Keratinocyte (primary cell): ENCODE data around the gene MOSMO. TPM values are rescaled to one million over a fixed set of nuclear protein-coding genes. Genes with fewer than 3 reads are reported as not detected.

Source experiments
- DNase-seq: peaks from one replicate; pipeline ENCODE4 v3.0.0-alpha.2; 2011; ENCODE audit warnings: low read depth, missing footprints, low spot score
- FAIRE-seq: peaks from 2 replicates; lab custom pipeline; 2011; peaks lifted over from hg19 to GRCh38; lab: Jason Lieb, UNC
- H2AFZ ChIP-seq: 2 replicates; pipeline ENCODE4 v1.6.0; 2012; ENCODE audit warnings: low read length, control low read depth, inconsistent platforms; ENCODE audit not compliant: control insufficient read depth
- H3K27ac ChIP-seq: 2 replicates; pipeline ENCODE4 v1.5.1; 2011; ENCODE audit warnings: low read length; ENCODE audit not compliant: control insufficient read depth, insufficient read depth
- H3K27me3 ChIP-seq: 3 replicates; pipeline ENCODE4 v1.6.0; 2011; ENCODE audit warnings: low read length; ENCODE audit not compliant: control insufficient read depth, insufficient read depth; ENCODE audit errors: extremely low read depth
- H3K36me3 ChIP-seq, 2 experiments: 2 replicates in 1 of 2; 3 replicates in 1 of 2; pipeline ENCODE4 v1.5.1; 2011; ENCODE audit warnings: low read length in 2 of 2, mild to moderate bottlenecking in 1 of 2; ENCODE audit not compliant: control insufficient read depth in 2 of 2, insufficient read depth in 2 of 2; ENCODE audit errors: extremely low read depth in 1 of 2
- H3K4me1 ChIP-seq: 3 replicates; pipeline ENCODE4 v1.5.1; 2011; ENCODE audit warnings: low read length; ENCODE audit not compliant: control insufficient read depth, insufficient read depth; ENCODE audit errors: extremely low read depth
- H3K4me2 ChIP-seq: 3 replicates; pipeline ENCODE4 v1.6.0; 2011; ENCODE audit warnings: low read depth, low read length; ENCODE audit not compliant: control insufficient read depth, insufficient read depth; ENCODE audit errors: extremely low read depth
- H3K4me3 ChIP-seq, 3 experiments: fragments of 200-600 bp in 1 of 3; sonication (generic) in 1 of 3; 2 replicates in 2 of 3; 3 replicates in 1 of 3; pipeline ENCODE4 v1.5.1; 2011 to 2016; ENCODE audit warnings: low read length in 3 of 3, mild to moderate bottlenecking in 3 of 3, control low read depth in 2 of 3, inconsistent platforms in 1 of 3, low read depth in 1 of 3, mixed read lengths in 1 of 3, mixed run types in 1 of 3, moderate library complexity in 1 of 3; ENCODE audit not compliant: control insufficient read depth in 2 of 3, insufficient read depth in 2 of 3; ENCODE audit errors: extremely low read depth in 1 of 3
- H3K79me2 ChIP-seq: 2 replicates; pipeline ENCODE4 v1.6.0; 2012; ENCODE audit warnings: low read length; ENCODE audit not compliant: control insufficient read depth, insufficient read depth
- H3K9ac ChIP-seq: 3 replicates; pipeline ENCODE4 v1.6.0; 2011; ENCODE audit warnings: low read length; ENCODE audit not compliant: control insufficient read depth, insufficient read depth; ENCODE audit errors: extremely low read depth
- H3K9me1 ChIP-seq: 3 replicates; pipeline ENCODE4 v1.6.0; 2011; ENCODE audit warnings: low read length; ENCODE audit not compliant: control insufficient read depth, insufficient read depth; ENCODE audit errors: extremely low read depth
- H3K9me3 ChIP-seq: 2 replicates; pipeline ENCODE4 v1.5.1; 2012; ENCODE audit warnings: low read depth, low read length; ENCODE audit not compliant: control insufficient read depth
- H4K20me1 ChIP-seq: 3 replicates; pipeline ENCODE4 v1.6.0; 2011; ENCODE audit warnings: low read length; ENCODE audit not compliant: control insufficient read depth, insufficient read depth; ENCODE audit errors: extremely low read depth
- EZH2 ChIP-seq: IDR thresholded peaks from one replicate; pipeline ENCODE4 v1.6.1; 2012; ENCODE audit warnings: inconsistent platforms, mild to moderate bottlenecking, low read length, moderate library complexity
- dilution Hi-C: fragments of 300-500 bp; cut with MboI; formaldehyde crosslinking; loops from one replicate; pipeline ENCODE4 v1.7.0; 2020; ENCODE audit warnings: low sequenced_read_pairs; ENCODE audit not compliant: extremely low pct_ligation_motif_present
- polyA plus RNA-seq, 5 experiments: library from polyadenylated mRNA; depleted of rRNA in 3 of 5; stranded (reverse) in 3 of 5; stranded (forward) in 1 of 5; unstranded in 1 of 5; fragments of >200 nt; gene quantifications; 1 replicate in 1 of 5; 2 replicates in 3 of 5; 3 replicates in 1 of 5; pipeline versions ENCODE4 v1.2.1 to v1.2.3, GENCODE V29; 2011 to 2012; ENCODE audit warnings: missing spikeins in 2 of 5, low read depth in 1 of 5, low replicate concordance in 1 of 5
- TF ChIP-seq, protein P1 (sequence below), 3 experiments: IDR thresholded peaks in 1 of 3; conservative IDR thresholded peaks in 1 of 3; optimal IDR thresholded peaks in 1 of 3; 2 replicates in 2 of 3; 3 replicates in 1 of 3; pipeline versions ENCODE3 to v1.5.1; 2011; ENCODE audit warnings: low read length in 3 of 3, mild to moderate bottlenecking in 3 of 3, moderate library complexity in 2 of 3, control low read depth in 1 of 3, inconsistent platforms in 1 of 3; ENCODE audit not compliant: insufficient read depth in 2 of 3; ENCODE audit errors: extremely low read depth in 1 of 3

MOSMO gene
- polyA plus RNA-seq, 1 donor (not counting 4 experiments of a cell fraction or from before 2014, with no cell fraction given) = 26.2 TPM

DNA sequence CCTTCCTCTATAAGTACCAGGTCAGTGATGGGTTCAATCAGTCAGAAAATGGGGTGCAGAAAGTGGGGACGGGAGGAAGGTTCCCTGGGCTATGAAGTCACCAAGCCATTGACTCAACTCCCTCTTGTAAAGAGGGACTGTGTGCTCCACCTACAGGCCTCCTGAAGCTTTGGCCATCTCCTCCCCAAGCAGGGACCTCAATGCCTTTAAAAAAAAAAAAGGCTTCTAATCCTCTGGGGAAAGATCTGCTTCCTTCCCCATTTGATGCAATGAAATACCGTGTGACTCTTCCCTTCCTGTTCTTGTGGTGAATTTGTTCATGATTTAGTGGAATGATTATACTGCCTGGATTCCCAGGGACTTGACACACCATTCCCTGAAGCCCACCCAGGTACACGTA lies 115.2 kb downstream of the MOSMO start:
- no peaks in the 10 kb centered on the region for H3K4me1 ChIP-seq
- DNase-seq = no peak
- no peaks in the 10 kb centered on the region for H3K36me3 ChIP-seq
- no peaks in the 10 kb centered on the region for H3K9me1 ChIP-seq
- no peak overlapping the region for H3K9ac ChIP-seq
- no peak overlapping the region for H3K27ac ChIP-seq
- no peak overlapping the region for H3K4me2 ChIP-seq
- H3K79me2 ChIP-seq = no peaks in the 10 kb centered on the region
- H3K9me3 ChIP-seq = no peaks in the 10 kb centered on the region
- peaks cover 4% of the 10 kb centered on the region for H3K27me3 ChIP-seq
- dilution Hi-C loops = no loop called here
- FAIRE-seq = no peak
- H4K20me1 ChIP-seq = no peaks in the 10 kb centered on the region
- TF ChIP-seq, protein P1, sequence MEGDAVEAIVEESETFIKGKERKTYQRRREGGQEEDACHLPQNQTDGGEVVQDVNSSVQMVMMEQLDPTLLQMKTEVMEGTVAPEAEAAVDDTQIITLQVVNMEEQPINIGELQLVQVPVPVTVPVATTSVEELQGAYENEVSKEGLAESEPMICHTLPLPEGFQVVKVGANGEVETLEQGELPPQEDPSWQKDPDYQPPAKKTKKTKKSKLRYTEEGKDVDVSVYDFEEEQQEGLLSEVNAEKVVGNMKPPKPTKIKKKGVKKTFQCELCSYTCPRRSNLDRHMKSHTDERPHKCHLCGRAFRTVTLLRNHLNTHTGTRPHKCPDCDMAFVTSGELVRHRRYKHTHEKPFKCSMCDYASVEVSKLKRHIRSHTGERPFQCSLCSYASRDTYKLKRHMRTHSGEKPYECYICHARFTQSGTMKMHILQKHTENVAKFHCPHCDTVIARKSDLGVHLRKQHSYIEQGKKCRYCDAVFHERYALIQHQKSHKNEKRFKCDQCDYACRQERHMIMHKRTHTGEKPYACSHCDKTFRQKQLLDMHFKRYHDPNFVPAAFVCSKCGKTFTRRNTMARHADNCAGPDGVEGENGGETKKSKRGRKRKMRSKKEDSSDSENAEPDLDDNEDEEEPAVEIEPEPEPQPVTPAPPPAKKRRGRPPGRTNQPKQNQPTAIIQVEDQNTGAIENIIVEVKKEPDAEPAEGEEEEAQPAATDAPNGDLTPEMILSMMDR (optimal IDR thresholded peaks at IDR 0.05 in 1 of 3, IDR thresholded peaks at IDR 0.05 in 1 of 3, conservative IDR thresholded peaks at IDR 0.05 in 1 of 3; ENCODE audit: extremely low read depth in 1 of 3, insufficient read depth in 2 of 3, low read length in 3 of 3) = peak in 1 of 3 experiments; percentile 43
- no peak for TF ChIP-seq EZH2
- H3K4me3 ChIP-seq = no peak overlapping the region
- H2AFZ ChIP-seq = no peak overlapping the region

DNA sequence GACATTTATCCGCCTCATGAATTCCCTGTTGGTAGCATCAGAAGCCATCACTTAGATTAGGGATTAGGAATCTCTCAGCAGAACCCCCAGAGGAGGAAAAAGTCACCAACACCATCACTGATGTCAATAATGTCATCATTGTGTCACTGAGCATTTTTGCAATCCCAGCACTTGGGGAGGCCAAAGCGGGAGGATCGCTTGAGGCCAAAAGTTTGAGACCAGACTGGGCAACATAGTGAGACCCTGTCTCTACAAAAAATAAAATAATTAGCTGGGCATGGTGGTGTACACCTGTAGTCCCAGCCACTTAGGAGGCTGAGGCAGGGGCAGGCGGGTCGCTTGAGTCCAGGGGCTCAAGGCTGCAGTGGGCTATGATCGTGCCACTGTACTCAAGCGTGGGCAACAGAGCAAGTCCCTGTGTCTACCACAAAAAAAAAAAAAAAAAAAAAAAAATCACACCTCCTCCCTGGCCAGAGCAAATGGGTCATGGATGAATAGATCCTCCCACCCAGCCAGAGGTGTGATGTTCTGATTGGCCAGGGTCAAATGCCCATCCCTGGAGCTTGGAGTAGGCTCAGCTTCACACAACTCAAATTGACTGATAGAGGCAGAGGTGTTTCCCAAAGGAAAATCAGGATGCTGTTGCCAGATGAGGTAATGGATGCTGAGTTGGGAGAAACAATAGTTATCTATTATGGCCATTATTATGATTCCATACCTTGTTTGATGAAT lies 116.0 kb downstream of the MOSMO start:
- Histone ChIP-seq H4K20me1 (no peaks in the 10 kb centered on the region), H3K79me2 (no peaks in the 10 kb centered on the region), H3K4me3 (no peak overlapping the region), H3K27me3 (peaks cover 4% of the 10 kb centered on the region), H3K9me1 (no peaks in the 10 kb centered on the region), H3K27ac (no peak overlapping the region), H2AFZ (no peak overlapping the region), H3K9me3 (no peaks in the 10 kb centered on the region), H3K4me1 (no peaks in the 10 kb centered on the region), H3K36me3 (no peaks in the 10 kb centered on the region), H3K9ac (no peak overlapping the region), H3K4me2 (no peak overlapping the region)
- TF ChIP-seq EZH2 = no peak
- TF ChIP-seq, protein P1 (optimal IDR thresholded peaks at IDR 0.05 in 1 of 3, IDR thresholded peaks at IDR 0.05 in 1 of 3, conservative IDR thresholded peaks at IDR 0.05 in 1 of 3; ENCODE audit: extremely low read depth in 1 of 3, insufficient read depth in 2 of 3, low read length in 3 of 3) = no peak
- DNase-seq = no peak
- no peak for FAIRE-seq
- dilution Hi-C loops = no loop called here
